Loucy (cell line): ENCODE measurements around the gene TRIM75.

Experiments
- EZH2phosphoT487 ChIP-seq: fragments of 200-600 bp; IDR thresholded peaks from 2 replicates; pipeline ENCODE4 v1.6.1; 2018; ENCODE audit warnings: antibody characterized with exemption, mild to moderate bottlenecking, moderate library complexity, borderline replicate concordance
- TF ChIP-seq, protein P1 (sequence below): fragments of 200-600 bp; sonication (generic); conservative IDR thresholded peaks from 2 replicates; pipeline ENCODE4 v1.5.1; 2014; ENCODE audit warnings: mild to moderate bottlenecking, antibody characterized with exemption, low read length

DNA sequence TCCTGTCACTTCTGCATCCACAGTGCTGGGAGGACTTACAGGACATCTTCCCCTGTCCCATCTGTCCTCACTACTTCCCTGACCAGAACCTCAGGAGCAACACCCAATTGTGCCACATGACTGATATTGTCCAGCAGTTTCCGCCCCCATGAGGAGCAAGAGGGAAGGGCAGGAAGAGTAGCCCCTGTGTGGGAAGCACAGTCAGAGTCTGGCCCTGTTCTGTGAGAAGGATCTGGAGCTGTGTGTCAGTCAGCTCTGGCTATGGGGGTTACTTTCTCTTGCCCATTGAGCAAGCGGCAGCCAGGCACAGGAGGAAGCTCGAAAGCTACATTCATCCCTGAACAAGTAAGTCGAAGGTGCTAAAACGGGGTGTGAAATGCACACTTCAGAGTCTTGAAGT is 36.7 kb upstream of the TRIM75 start:
- TF ChIP-seq, protein P1, sequence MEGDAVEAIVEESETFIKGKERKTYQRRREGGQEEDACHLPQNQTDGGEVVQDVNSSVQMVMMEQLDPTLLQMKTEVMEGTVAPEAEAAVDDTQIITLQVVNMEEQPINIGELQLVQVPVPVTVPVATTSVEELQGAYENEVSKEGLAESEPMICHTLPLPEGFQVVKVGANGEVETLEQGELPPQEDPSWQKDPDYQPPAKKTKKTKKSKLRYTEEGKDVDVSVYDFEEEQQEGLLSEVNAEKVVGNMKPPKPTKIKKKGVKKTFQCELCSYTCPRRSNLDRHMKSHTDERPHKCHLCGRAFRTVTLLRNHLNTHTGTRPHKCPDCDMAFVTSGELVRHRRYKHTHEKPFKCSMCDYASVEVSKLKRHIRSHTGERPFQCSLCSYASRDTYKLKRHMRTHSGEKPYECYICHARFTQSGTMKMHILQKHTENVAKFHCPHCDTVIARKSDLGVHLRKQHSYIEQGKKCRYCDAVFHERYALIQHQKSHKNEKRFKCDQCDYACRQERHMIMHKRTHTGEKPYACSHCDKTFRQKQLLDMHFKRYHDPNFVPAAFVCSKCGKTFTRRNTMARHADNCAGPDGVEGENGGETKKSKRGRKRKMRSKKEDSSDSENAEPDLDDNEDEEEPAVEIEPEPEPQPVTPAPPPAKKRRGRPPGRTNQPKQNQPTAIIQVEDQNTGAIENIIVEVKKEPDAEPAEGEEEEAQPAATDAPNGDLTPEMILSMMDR: peak; percentile 35
- TF ChIP-seq EZH2phosphoT487: no peak
